Testis (tissue), 2 donors: ENCODE results near the gene BACH2.

ENCODE experiments used
- POLR2A ChIP-seq: fragments of 450-650 bp; IDR thresholded peaks from one replicate; pipeline ENCODE4 v1.6.1; 2017; ENCODE audit warnings: antibody characterized with exemption, mild to moderate bottlenecking, moderate library complexity
- TF ChIP-seq, protein P1 (sequence below), 3 experiments: fragments of 450-650 bp in 2 of 3; fragments of 200-600 bp in 1 of 3; sonication (generic) in 1 of 3; IDR thresholded peaks; one replicate each; pipeline ENCODE4 v1.5.1; 2016 to 2019; ENCODE audit warnings: antibody characterized with exemption in 3 of 3, mild to moderate bottlenecking in 2 of 3, moderate library complexity in 1 of 3

DNA sequence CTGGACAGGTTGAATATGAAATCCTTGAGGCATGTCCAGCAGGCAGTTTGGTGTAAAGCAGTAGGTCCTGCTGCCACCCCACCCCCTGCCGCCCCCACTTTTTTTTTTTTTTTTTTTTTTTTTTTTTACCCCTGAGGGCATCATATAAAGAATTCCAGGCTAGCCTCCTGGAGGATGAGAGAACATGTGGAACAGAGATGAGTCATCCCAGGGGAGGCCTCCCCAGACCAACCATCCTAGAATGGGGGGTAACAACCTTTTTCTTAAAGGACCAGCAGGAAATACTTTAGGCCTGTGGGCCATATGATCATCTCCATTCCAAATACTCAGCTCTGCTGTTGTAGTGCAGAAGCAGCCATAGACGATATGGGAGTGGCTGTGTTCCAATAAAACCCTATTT, 231.5 kb downstream of the BACH2 start:
- TF ChIP-seq, protein P1, sequence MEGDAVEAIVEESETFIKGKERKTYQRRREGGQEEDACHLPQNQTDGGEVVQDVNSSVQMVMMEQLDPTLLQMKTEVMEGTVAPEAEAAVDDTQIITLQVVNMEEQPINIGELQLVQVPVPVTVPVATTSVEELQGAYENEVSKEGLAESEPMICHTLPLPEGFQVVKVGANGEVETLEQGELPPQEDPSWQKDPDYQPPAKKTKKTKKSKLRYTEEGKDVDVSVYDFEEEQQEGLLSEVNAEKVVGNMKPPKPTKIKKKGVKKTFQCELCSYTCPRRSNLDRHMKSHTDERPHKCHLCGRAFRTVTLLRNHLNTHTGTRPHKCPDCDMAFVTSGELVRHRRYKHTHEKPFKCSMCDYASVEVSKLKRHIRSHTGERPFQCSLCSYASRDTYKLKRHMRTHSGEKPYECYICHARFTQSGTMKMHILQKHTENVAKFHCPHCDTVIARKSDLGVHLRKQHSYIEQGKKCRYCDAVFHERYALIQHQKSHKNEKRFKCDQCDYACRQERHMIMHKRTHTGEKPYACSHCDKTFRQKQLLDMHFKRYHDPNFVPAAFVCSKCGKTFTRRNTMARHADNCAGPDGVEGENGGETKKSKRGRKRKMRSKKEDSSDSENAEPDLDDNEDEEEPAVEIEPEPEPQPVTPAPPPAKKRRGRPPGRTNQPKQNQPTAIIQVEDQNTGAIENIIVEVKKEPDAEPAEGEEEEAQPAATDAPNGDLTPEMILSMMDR (IDR thresholded peaks at IDR 0.05), result no peak
- no peak for TF ChIP-seq POLR2A
